Measurements from ENCODE around the gene FAF1. TPM values are rescaled to one million over a fixed set of nuclear protein-coding genes. Genes with fewer than 3 reads are reported as not detected.

FAF1 gene
- total and polyA plus RNA-seq, 9 of the 15 experiments (the other 6 are each of a cell fraction or from before 2014, with no cell fraction given) = 48.7 to 225 (median 118) TPM

- no peak for TF ChIP-seq ZNF655 (CRISPR knock-in tag; IDR thresholded peaks at IDR 0.05)
- no peak for TF ChIP-seq GTF2B (IDR thresholded peaks at IDR 0.05; ENCODE audit: extremely low read depth, insufficient read length)
Measured at GRCh38 chr1:50462964-50463363, 497.1 kb downstream of the FAF1 start (continued).

GRCh38 chr1:50458507-50458906 is 501.6 kb downstream of the FAF1 start:
- Histone ChIP-seq H3K4me1 (replicated peaks in 1 of 2; ENCODE audit: control insufficient read depth in 2 of 2, insufficient read depth in 2 of 2, low read length in 2 of 2) (no peaks in the 10 kb centered on the region), H3K36me3 (ENCODE audit: control insufficient read depth, insufficient read depth, low read length) (peaks cover 44% of the 10 kb centered on the region), H3K9me3 (replicated peaks; ENCODE audit: control insufficient read depth, insufficient read depth, low read depth, low read length) (no peaks in the 10 kb centered on the region), H3K27me3 (ENCODE audit: control insufficient read depth in 2 of 2, insufficient read depth in 2 of 2, low read length in 2 of 2) (no peaks in the 10 kb centered on the region), H3K9ac (ENCODE audit: insufficient read depth in 1 of 2, low read depth in 2 of 2, low read length in 2 of 2) (no peak overlapping the region), H3K79me2 (ENCODE audit: control insufficient read depth, insufficient read depth, low read length) (no peaks in the 10 kb centered on the region), H2AFZ (ENCODE audit: low read depth, low read length) (no peak overlapping the region), H3K4me2 (ENCODE audit: insufficient read depth, low read length) (no peak overlapping the region), H3K4me3 (no peak overlapping the region), H4K20me1 (replicated peaks; ENCODE audit: control insufficient read depth, insufficient read depth, low read length) (no peaks in the 10 kb centered on the region), H3K27ac (ENCODE audit: extremely low read depth, low read depth, low read length) (no peak overlapping the region), H3K9me1 (ENCODE audit: control insufficient read depth, insufficient read depth, low read length) (no peaks in the 10 kb centered on the region)
- DNase-seq (ENCODE audit: extremely low read depth in 1 of 4, low spot score in 3 of 4) = no peak
- TF ChIP-seq CEBPG (CRISPR knock-in tag; IDR thresholded peaks at IDR 0.05) = peak; percentile 26; the same call in 1 of the 2 replicates
- peak in 1 of 2 experiments; percentile 76; a peak in 2 of 4 replicates for TF ChIP-seq CEBPG (tag; conservative IDR thresholded peaks at IDR 0.05 in 1 of 2, IDR thresholded peaks at IDR 0.05 in 1 of 2)
- TF ChIP-seq TRIM24 (IDR thresholded peaks at IDR 0.05) = peak in 1 of 2 experiments; percentile 34; a peak in 1 of 4 replicates
- 0 out of 2 replicates have a peak, but pooled peaks have one; percentile 20 for TF ChIP-seq ZBTB40 (IDR thresholded peaks at IDR 0.05)
- TF ChIP-seq ZBTB40 (CRISPR knock-in tag; IDR thresholded peaks at IDR 0.05) = no peak
- TF ChIP-seq MCM3 (IDR thresholded peaks at IDR 0.05) = no peak
- TF ChIP-seq FOXK2 (conservative IDR thresholded peaks at IDR 0.05 in 1 of 2, IDR thresholded peaks at IDR 0.05 in 1 of 2; ENCODE audit: low read depth in 2 of 2) = no peak
- peak; percentile 29; the same call in 1 of the 2 replicates for TF ChIP-seq CEBPB (tag; IDR thresholded peaks at IDR 0.05)
- FAIRE-seq = no peak
- WGBS (ENCODE audit: insufficient coverage, low coverage, missing lambda C conversion rate) = 93% methylated on average over 5 of the region's 5 CpGs
- ATAC-seq = no peak
- in situ Hi-C loops (cut with MboI) = no loop called here
- intact Hi-C loops (cut with micrococcal nuclease) = no loop called here
- no TSS peak for BruUV-seq (replicated peaks)
- POLR2A ChIA-PET = no interaction called here
- CTCF ChIA-PET (ENCODE audit: low intra/inter-chr PET ratio) = interaction anchor here (0.6 kb wide), 1 partner anchor 383 kb away, joined by 3 read pairs; no protein-coding TSS in a partner anchor

Data from K562 (cell line).